OCI-LY3 (cell line): ENCODE measurements around the gene PPP1R15B.

Source experiments
- H2AFZ ChIP-seq: fragments of 200-600, 300-600 bp; shearing (Covaris generic); 2 replicates; pipeline ENCODE4 v1.6.0; 2014; ENCODE audit warnings: antibody characterized with exemption, low read depth, low read length
- H3K27ac ChIP-seq: fragments of 200-600, 300-600 bp; sonication (generic); 2 replicates; pipeline ENCODE4 v1.5.1; 2014; ENCODE audit warnings: mild to moderate bottlenecking, low read length, moderate library complexity, mixed read lengths
- H3K27me3 ChIP-seq: fragments of 200-600, 300-600 bp; sonication (generic); 2 replicates; pipeline ENCODE4 v1.6.1; 2014; ENCODE audit warnings: low read depth, low read length, mixed read lengths
- H3K36me3 ChIP-seq: fragments of 200-600, 300-600 bp; sonication (generic); replicated peaks from 2 replicates; pipeline ENCODE3; 2014; ENCODE audit warnings: low read depth, low read length, mixed read lengths
- H3K4me1 ChIP-seq: fragments of 300-600, 200-600 bp; sonication (generic); 2 replicates; pipeline ENCODE4 v1.6.1; 2014; ENCODE audit warnings: low read length, mixed read lengths
- H3K4me2 ChIP-seq: fragments of 200-600, 300-600 bp; sonication (generic); 2 replicates; pipeline ENCODE4 v1.6.1; 2014; ENCODE audit warnings: low read length, mixed read lengths
- H3K4me3 ChIP-seq: fragments of 300-600, 200-600 bp; sonication (generic); 2 replicates; pipeline ENCODE4 v1.5.1; 2014; ENCODE audit warnings: antibody characterized with exemption, mild to moderate bottlenecking, low read length, moderate library complexity
- H3K79me2 ChIP-seq: fragments of 300-600, 200-600 bp; shearing (Covaris generic); 2 replicates; pipeline ENCODE4 v1.6.1; 2014; ENCODE audit warnings: mild to moderate bottlenecking, low read length, mixed read lengths
- H3K9ac ChIP-seq: fragments of 300-600, 200-600 bp; shearing (Covaris generic); 2 replicates; pipeline ENCODE4 v1.6.0; 2014; ENCODE audit warnings: mild to moderate bottlenecking, low read length, moderate library complexity
- H3K9me3 ChIP-seq: fragments of 200-600, 300-600 bp; shearing (Covaris generic); 2 replicates; pipeline ENCODE4 v1.6.1; 2014; ENCODE audit warnings: low read length, mixed read lengths; ENCODE audit not compliant: insufficient read depth
- H4K20me1 ChIP-seq: fragments of 200-600, 300-600 bp; sonication (generic); 2 replicates; pipeline ENCODE4 v1.6.1; 2016; ENCODE audit warnings: low read length, mixed read lengths; ENCODE audit not compliant: insufficient read depth
- EZH2phosphoT487 ChIP-seq: fragments of 200-600 bp; shearing (Covaris generic); IDR thresholded peaks from 2 replicates; pipeline ENCODE4 v1.6.1; 2018; ENCODE audit warnings: antibody characterized with exemption, mixed run types, low read depth
- TF ChIP-seq, protein P1 (sequence below): fragments of 200-600, 300-600 bp; sonication (generic); IDR thresholded peaks from 2 replicates; pipeline ENCODE4 v1.5.1; 2014; ENCODE audit warnings: antibody characterized with exemption, low read length, low read depth

Gene PPP1R15B

DNA sequence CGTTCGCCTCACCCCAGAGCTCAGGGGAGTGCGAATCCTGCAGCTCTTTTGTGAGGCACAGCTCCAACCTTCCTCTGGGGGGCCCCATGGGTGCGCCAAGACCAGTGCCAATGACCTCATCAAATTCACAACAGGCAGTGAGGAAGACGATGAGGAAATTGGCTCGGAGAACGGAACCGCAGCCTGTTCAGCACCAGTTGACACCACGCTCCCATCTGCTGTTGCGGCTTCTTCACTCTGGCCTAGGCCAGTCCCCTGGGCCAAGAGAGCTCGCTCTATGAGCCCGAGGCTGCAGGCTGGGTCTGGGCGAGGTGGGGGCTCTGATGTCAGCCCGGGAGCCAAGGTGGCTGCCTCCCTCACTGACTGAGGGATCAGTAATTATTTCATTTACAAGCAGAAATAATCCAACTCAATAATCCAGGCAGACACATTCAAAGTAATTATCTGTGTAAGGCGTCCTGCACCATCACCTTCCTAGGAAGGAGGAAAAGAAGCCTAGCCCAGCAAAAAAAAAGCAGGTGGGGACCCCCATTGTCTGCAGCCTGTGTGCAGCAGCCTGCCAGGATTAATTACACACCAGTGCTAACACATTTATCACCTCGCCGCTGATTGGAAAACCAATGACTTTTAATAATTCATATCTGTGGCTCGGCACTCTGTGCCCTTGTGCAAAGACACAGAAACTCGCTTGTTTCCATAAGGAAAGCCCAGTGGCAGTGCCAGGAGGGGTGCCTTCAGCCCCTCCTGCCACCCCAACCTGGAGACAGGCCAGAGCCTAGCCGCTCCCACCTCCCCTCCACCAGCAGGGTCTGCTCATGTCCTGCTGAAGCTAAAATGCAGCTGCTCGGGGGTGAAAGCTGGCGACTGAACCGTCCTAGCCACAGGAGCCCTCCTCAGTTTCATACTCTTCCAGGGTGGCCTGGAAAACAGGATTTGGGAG, 53.8 kb downstream of the PPP1R15B start:
- H3K4me1 ChIP-seq = no peaks in the 10 kb centered on the region
- no peaks in the 10 kb centered on the region for H3K36me3 ChIP-seq
- no peak overlapping the region for H2AFZ ChIP-seq
- H3K9me3 ChIP-seq = no peaks in the 10 kb centered on the region
- H3K27me3 ChIP-seq = peaks cover 56% of the 10 kb centered on the region
- H3K9ac ChIP-seq = no peak overlapping the region
- H3K4me3 ChIP-seq = no peak overlapping the region
- H4K20me1 ChIP-seq = no peaks in the 10 kb centered on the region
- H3K27ac ChIP-seq = no peak overlapping the region
- no peaks in the 10 kb centered on the region for H3K79me2 ChIP-seq
- TF ChIP-seq, protein P1, sequence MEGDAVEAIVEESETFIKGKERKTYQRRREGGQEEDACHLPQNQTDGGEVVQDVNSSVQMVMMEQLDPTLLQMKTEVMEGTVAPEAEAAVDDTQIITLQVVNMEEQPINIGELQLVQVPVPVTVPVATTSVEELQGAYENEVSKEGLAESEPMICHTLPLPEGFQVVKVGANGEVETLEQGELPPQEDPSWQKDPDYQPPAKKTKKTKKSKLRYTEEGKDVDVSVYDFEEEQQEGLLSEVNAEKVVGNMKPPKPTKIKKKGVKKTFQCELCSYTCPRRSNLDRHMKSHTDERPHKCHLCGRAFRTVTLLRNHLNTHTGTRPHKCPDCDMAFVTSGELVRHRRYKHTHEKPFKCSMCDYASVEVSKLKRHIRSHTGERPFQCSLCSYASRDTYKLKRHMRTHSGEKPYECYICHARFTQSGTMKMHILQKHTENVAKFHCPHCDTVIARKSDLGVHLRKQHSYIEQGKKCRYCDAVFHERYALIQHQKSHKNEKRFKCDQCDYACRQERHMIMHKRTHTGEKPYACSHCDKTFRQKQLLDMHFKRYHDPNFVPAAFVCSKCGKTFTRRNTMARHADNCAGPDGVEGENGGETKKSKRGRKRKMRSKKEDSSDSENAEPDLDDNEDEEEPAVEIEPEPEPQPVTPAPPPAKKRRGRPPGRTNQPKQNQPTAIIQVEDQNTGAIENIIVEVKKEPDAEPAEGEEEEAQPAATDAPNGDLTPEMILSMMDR = no peak
- TF ChIP-seq EZH2phosphoT487 = no peak
- H3K4me2 ChIP-seq = no peak overlapping the region

DNA sequence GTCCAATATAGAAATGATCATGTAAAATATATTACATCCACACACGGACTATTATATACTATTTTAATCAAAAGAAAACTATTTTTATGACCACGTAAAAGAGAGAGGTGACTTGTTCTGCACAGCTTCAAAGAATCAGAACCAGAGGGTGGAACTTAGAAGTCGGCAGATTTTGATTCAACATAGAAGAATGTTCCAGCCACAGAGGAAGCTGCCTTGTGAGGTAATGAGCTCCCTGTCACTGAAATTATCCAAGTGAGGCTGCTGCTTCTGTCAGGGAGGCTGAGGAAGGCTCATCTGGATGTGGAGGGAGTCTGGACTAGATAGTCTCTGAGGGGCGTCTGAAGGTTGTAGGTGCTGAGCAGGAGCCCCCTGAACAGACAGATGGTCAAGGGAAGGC, 54.6 kb downstream of the PPP1R15B start:
- Histone ChIP-seq H3K27ac (no peak overlapping the region), H3K9me3 (no peaks in the 10 kb centered on the region), H4K20me1 (no peaks in the 10 kb centered on the region), H3K4me1 (no peaks in the 10 kb centered on the region), H3K79me2 (no peaks in the 10 kb centered on the region), H2AFZ (no peak overlapping the region), H3K4me3 (no peak overlapping the region), H3K9ac (no peak overlapping the region), H3K4me2 (no peak overlapping the region), H3K36me3 (no peaks in the 10 kb centered on the region), H3K27me3 (peaks cover 50% of the 10 kb centered on the region)
- TF ChIP-seq, protein P1 = no peak
- no peak for TF ChIP-seq EZH2phosphoT487

DNA sequence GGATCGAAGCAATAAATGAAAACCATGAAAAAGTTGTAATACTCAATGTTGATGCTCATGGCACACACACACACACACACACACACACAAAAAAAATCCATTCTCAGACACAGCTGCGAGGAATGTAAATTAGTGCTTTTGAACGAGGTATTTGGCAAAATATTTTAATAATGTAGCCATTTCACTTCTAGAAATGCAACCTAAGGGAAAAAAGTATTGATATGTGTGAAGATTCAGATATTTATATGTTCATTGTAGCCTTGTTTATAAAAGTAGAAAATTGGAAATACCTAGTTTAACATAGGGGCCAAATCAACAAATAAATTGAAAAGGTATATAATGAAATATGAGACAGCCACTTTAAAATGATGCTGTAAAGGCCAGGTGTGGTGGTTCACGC, 55.7 kb downstream of the PPP1R15B start:
- Histone ChIP-seq H2AFZ (no peak overlapping the region), H3K4me2 (no peak overlapping the region), H3K36me3 (no peaks in the 10 kb centered on the region), H4K20me1 (no peaks in the 10 kb centered on the region), H3K9me3 (no peaks in the 10 kb centered on the region), H3K27me3 (peaks cover 45% of the 10 kb centered on the region), H3K9ac (no peak overlapping the region), H3K4me3 (no peak overlapping the region), H3K27ac (no peak overlapping the region), H3K4me1 (no peaks in the 10 kb centered on the region), H3K79me2 (no peaks in the 10 kb centered on the region)
- TF ChIP-seq, protein P1 = no peak
- no peak for TF ChIP-seq EZH2phosphoT487

DNA sequence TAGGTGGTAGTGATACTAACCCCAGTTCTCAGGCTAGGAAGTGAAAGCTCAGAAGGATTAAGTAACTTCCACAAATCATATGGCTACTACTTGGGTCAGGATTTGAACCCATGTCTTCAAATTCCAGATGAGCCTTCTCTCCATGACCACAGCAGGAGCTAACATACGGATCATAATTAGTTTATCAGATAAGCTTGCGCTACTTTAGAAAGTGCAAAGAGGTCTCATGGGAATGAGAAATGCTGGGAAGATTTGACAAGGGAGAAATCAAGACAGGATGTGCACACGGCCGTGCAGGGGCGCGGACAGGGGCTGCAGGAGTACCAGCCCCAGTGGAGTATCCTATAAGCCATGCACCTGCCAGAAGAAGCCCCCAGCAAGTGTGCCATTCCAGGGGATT, 57.0 kb downstream of the PPP1R15B start:
- TF ChIP-seq EZH2phosphoT487 = no peak
- TF ChIP-seq, protein P1 = no peak
- H4K20me1 ChIP-seq = no peaks in the 10 kb centered on the region
- no peaks in the 10 kb centered on the region for H3K4me1 ChIP-seq
- H3K27me3 ChIP-seq = peaks cover 35% of the 10 kb centered on the region
- no peak overlapping the region for H3K4me3 ChIP-seq
- H3K36me3 ChIP-seq = no peaks in the 10 kb centered on the region
- no peaks in the 10 kb centered on the region for H3K79me2 ChIP-seq
- no peak overlapping the region for H3K27ac ChIP-seq
- no peaks in the 10 kb centered on the region for H3K9me3 ChIP-seq
- H2AFZ ChIP-seq = no peak overlapping the region
- no peak overlapping the region for H3K4me2 ChIP-seq
- no peak overlapping the region for H3K9ac ChIP-seq
